GM12878 (cell line): ENCODE data around the gene KIF4B. TPM values are rescaled to one million over a fixed set of nuclear protein-coding genes. Genes with fewer than 3 reads are reported as not detected.

ENCODE experiments used
- ATAC-seq: fragments of 200-7000 bp; cut with Tn5 transposase; 3 replicates; pipeline ENCODE4 v1.9.1; 2020; ENCODE audit warnings: mild to moderate bottlenecking, moderate library complexity
- BruUV-seq: library from RNA; stranded (reverse); fragments of 400-500 nt; replicated peaks from 2 replicates; lab custom pipeline; 2021; lab: Mats Ljungman, UMichigan
- CTCF ChIA-PET: fragments of 300-600 bp; sonication (Branson Sonifier 250); formaldehyde crosslinking; extraction: SDS; loops from one replicate; lab custom pipeline; 2021; ENCODE audit warnings: inconsistent platforms; lab: Yijun Ruan, JAX
- POLR2A ChIA-PET: fragments of 350-600 bp; formaldehyde crosslinking; extraction: SDS; loops from one replicate; lab custom pipeline; 2021; ENCODE audit warnings: inconsistent platforms; lab: Charles Lee
- RAD21 ChIA-PET: fragments of 300-600 bp; sonication (Branson Sonifier 250); formaldehyde crosslinking; loops from one replicate; lab custom pipeline; 2023; ENCODE audit warnings: antibody characterized with exemption; ENCODE audit not compliant: unreplicated experiment; lab: Charles Lee
- SMC1A ChIA-PET: fragments of 300-600 bp; sonication (Branson Sonifier 250); formaldehyde crosslinking; loops from one replicate; lab custom pipeline; 2023; ENCODE audit not compliant: unreplicated experiment, uncharacterized antibody; lab: Charles Lee
- DNase-seq: peaks from one replicate; pipeline ENCODE4 v3.0.0-alpha.2; 2011; ENCODE audit warnings: low read depth, low spot score
- FAIRE-seq: peaks from 3 replicates; lab custom pipeline; 2011; peaks lifted over from hg19 to GRCh38; lab: Jason Lieb, UNC
- H2AFZ ChIP-seq: 2 replicates; pipeline ENCODE4 v1.6.0; 2011; ENCODE audit warnings: low read depth, low read length, control low read depth; ENCODE audit not compliant: control insufficient read depth
- H3K27ac ChIP-seq: 2 replicates; pipeline ENCODE4 v1.5.1; 2011; ENCODE audit warnings: control low read depth; ENCODE audit not compliant: control insufficient read depth, insufficient read depth
- H3K27me3 ChIP-seq, 2 experiments: replicated peaks in 1 of 2; 2 replicates each; pipeline versions ENCODE4 v1.6.0 to v1.6.1; 2011; ENCODE audit warnings: low read length in 1 of 2; ENCODE audit not compliant: control insufficient read depth in 2 of 2, insufficient read depth in 2 of 2
- H3K36me3 ChIP-seq, 2 experiments: 2 replicates each; pipeline ENCODE4 v1.5.1; 2011; ENCODE audit warnings: low read length in 1 of 2; ENCODE audit not compliant: control insufficient read depth in 2 of 2, insufficient read depth in 2 of 2
- H3K4me1 ChIP-seq: 2 replicates; pipeline ENCODE4 v1.6.1; 2011; ENCODE audit warnings: mild to moderate bottlenecking, low read length, moderate library complexity, mixed read lengths; ENCODE audit not compliant: control insufficient read depth, insufficient read depth
- H3K4me2 ChIP-seq: 2 replicates; pipeline ENCODE4 v1.6.0; 2011; ENCODE audit warnings: control low read depth; ENCODE audit not compliant: control insufficient read depth, insufficient read depth
- H3K4me3 ChIP-seq: fragments of 200-600 bp; sonication (generic); 2 replicates; pipeline ENCODE4 v1.5.1; 2016
- H3K79me2 ChIP-seq: 2 replicates; pipeline ENCODE4 v1.6.0; 2011; ENCODE audit warnings: low read length; ENCODE audit not compliant: control insufficient read depth, insufficient read depth
- H3K9ac ChIP-seq: 2 replicates; pipeline ENCODE4 v1.8.0; 2011; ENCODE audit warnings: low read length, control low read depth, mixed read lengths; ENCODE audit not compliant: control insufficient read depth, insufficient read depth
- H3K9me3 ChIP-seq: replicated peaks from 3 replicates; pipeline ENCODE4 v1.5.1; 2011; ENCODE audit warnings: mild to moderate bottlenecking, low read length; ENCODE audit not compliant: control insufficient read depth, insufficient read depth
- H4K20me1 ChIP-seq: 2 replicates; pipeline ENCODE4 v1.6.0; 2011; ENCODE audit not compliant: control insufficient read depth, insufficient read depth
- EP300 ChIP-seq, 2 experiments: fragments of 150-350 bp in 1 of 2; IDR thresholded peaks; 2 replicates each; pipeline ENCODE4 v1.6.1; 2011 to 2012; ENCODE audit warnings: low read depth in 2 of 2, low read length in 2 of 2, borderline replicate concordance in 1 of 2, improper control_type of control experiment in 1 of 2, inconsistent platforms in 1 of 2; ENCODE audit not compliant: control insufficient read depth in 1 of 2
- IRF4 ChIP-seq: IDR thresholded peaks from 2 replicates; pipeline ENCODE4 v1.6.1; 2011; ENCODE audit warnings: low read depth, low read length
- TARDBP ChIP-seq: IDR thresholded peaks from 2 replicates; pipeline ENCODE4 v1.6.1; 2016; ENCODE audit warnings: borderline replicate concordance
- TCF7 ChIP-seq: IDR thresholded peaks from 2 replicates; pipeline ENCODE4 v1.6.1; 2014; ENCODE audit warnings: antibody characterized with exemption, borderline replicate concordance
- WGBS: methylation state at CpG from one replicate; pipeline ENCODE4 v1.1.6; 2016; ENCODE audit warnings: low lambda C conversion rate; ENCODE audit not compliant: insufficient replicate concordance, insufficient coverage; ENCODE audit errors: missing lambda C conversion rate; 5-methylcytosine and 5-hydroxymethylcytosine counted together
- in situ Hi-C: fragments of 300-500 bp; cut with MboI; formaldehyde crosslinking; loops from 9 replicates; pipeline ENCODE4 v1.14.3; 2018; ENCODE audit warnings: mixed read lengths
- intact Hi-C: fragments of 100-400 bp; cut with micrococcal nuclease; formaldehyde crosslinking; loops from one replicate; pipeline ENCODE4 v1.14.2; 2022; ENCODE audit not compliant: unreplicated experiment
- polyA plus RNA-seq, 11 experiments: library from polyadenylated mRNA; depleted of rRNA in 4 of 11; unstranded in 6 of 11; stranded (reverse) in 5 of 11; fragments of >200 nt; fragmentation: Nextera tagmentation in 4 of 11; fragmentation: Illumina TruSeq in 1 of 11; extraction: Ambion mirVana in 4 of 11; extraction: Trizol in 1 of 11; gene quantifications; 1 replicate in 1 of 11; 2 replicates in 10 of 11; pipeline versions ENCODE4 v1.2.1 to v1.2.3, GENCODE V29; 2011 to 2016; ENCODE audit warnings: inconsistent platforms in 2 of 11, missing spikeins in 2 of 11, low read depth in 1 of 11
- total RNA-seq, 4 experiments: library from RNA; depleted of rRNA in 3 of 4; stranded (reverse); fragments of >200 nt in 3 of 4; fragmentation: Illumina TruSeq in 1 of 4; extraction: Trizol in 1 of 4; gene quantifications; 2 replicates each; pipeline versions ENCODE4 v1.2.1 to v1.2.3, GENCODE V29; 2013 to 2021
- TF ChIP-seq, protein P1 (sequence below): IDR thresholded peaks from 2 replicates; pipeline ENCODE4 v1.6.1; 2011; ENCODE audit warnings: low read depth, mild to moderate bottlenecking, low read length, moderate library complexity, borderline replicate concordance; ENCODE audit errors: extremely low read depth
- TF ChIP-seq, protein P2 (sequence below): IDR thresholded peaks from 2 replicates; pipeline ENCODE4 v1.6.1; 2012; ENCODE audit warnings: low read depth, low read length, improper control_type of control experiment

The KIF4B gene
- total and polyA plus RNA-seq, 10 of the 15 experiments (the other 5 are each of a cell fraction or from before 2014, with no cell fraction given) = 0.02 to 0.20 (median 0.05) TPM; not detected in 4

DNA sequence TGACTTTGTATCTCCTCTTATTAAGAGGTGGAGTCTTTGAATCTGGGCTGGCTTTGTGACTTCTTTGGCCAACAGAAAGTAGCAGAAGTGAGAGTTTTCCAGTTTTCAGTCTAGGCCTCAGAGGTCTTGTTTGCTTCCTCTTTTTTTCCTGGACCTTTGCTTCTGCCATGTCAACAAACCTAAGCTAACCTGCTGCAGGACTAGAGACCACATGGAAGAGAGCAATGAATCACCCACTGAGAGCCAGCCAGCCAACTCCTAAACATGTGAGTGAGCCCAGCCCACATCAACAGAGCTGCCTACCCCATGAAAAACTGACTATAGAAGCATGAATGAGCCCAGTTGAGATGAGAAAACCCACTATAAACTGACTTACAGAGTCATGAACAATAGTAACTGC is 42.8 kb upstream of the KIF4B start:
- Histone ChIP-seq H3K27me3 (no peaks in the 10 kb centered on the region), H3K79me2 (no peaks in the 10 kb centered on the region), H3K9ac (no peak overlapping the region), H3K4me3 (no peak overlapping the region), H3K4me1 (no peaks in the 10 kb centered on the region; the same call in 1 of the 2 replicates), H3K36me3 (peaks cover 4 to 11% of the 10 kb centered on the region in 2 experiments; a peak in 3 of 4 replicates), H3K4me2 (no peak overlapping the region), H4K20me1 (no peaks in the 10 kb centered on the region), H3K27ac (no peak overlapping the region), H2AFZ (no peak overlapping the region)
- CTCF ChIA-PET = interaction anchor here (0.7 to 2.3 kb wide), 3 partner anchors 14 to 403 kb away, joined by 3 to 9 read pairs (median 3); no protein-coding TSS in a partner anchor
- SMC1A ChIA-PET = no interaction called here
- in situ Hi-C loops = no loop called here
- RAD21 ChIA-PET = interaction anchor here (0.7 kb wide), 1 partner anchor 34 kb away, joined by 4 read pairs; no protein-coding TSS in a partner anchor
- FAIRE-seq (no peak), DNase-seq (no peak), ATAC-seq (no peak)
- POLR2A ChIA-PET = interaction anchor here (0.7 kb wide), 1 partner anchor 137 kb away, joined by 3 read pairs; no protein-coding TSS in a partner anchor
- TF ChIP-seq TCF7 = no peak
- no peak for TF ChIP-seq TARDBP
- TF ChIP-seq IRF4 = no peak
- TF ChIP-seq, all 136 proteins: peak for 0
- H3K9me3 ChIP-seq = no peaks in the 10 kb centered on the region; the same call in 2 of the 3 replicates
- BruUV-seq = no TSS peak
- intact Hi-C loops = loop anchor here (10.0 kb wide), 1 partner anchor 174 kb away; no protein-coding TSS in a partner anchor

DNA sequence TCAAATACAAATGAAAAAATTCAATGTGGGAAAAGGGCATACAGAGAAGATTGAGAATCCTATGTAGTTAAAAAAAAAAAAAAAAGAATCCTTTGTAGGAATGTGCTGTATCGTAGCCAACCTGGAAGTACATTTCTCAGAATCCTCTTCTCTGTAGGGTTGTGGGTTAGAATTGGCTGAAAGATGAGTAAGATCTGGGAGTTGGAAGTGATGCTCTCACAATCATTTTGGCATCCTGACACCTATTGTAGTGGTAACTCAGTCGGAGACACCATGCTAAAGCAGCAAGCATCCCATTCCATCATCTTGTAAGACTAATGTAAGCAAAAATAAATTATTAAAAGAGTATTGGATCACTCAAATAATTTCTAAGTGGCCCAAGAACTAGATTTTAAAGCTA is 42.1 kb upstream of the KIF4B start:
- Histone ChIP-seq H3K4me2 (no peak overlapping the region), H4K20me1 (no peaks in the 10 kb centered on the region), H2AFZ (no peak overlapping the region), H3K36me3 (peaks cover 2 to 11% of the 10 kb centered on the region in 2 experiments; a peak in 3 of 4 replicates), H3K9ac (no peak overlapping the region), H3K9me3 (no peaks in the 10 kb centered on the region; the same call in 2 of the 3 replicates), H3K4me3 (no peak overlapping the region), H3K79me2 (no peaks in the 10 kb centered on the region), H3K27ac (no peak overlapping the region), H3K4me1 (no peaks in the 10 kb centered on the region; the same call in 1 of the 2 replicates), H3K27me3 (no peaks in the 10 kb centered on the region)
- ChIA-PET RAD21 (interaction anchor here (0.7 to 1.6 kb wide), 2 partner anchors 34 to 58 kb away, joined by 4 to 5 read pairs; no protein-coding TSS in a partner anchor), CTCF (interaction anchor here (0.7 to 2.5 kb wide), 8 partner anchors 10 to 402 kb away, joined by 3 to 13 read pairs (median 4); no protein-coding TSS in a partner anchor), POLR2A (interaction anchor here (0.7 kb wide), 1 partner anchor 138 kb away, joined by 3 read pairs; no protein-coding TSS in a partner anchor), SMC1A (interaction anchor here (0.6 to 1.8 kb wide), 3 partner anchors 13 to 56 kb away, joined by 3 to 8 read pairs (median 4); no protein-coding TSS in a partner anchor)
- FAIRE-seq (no peak), DNase-seq (no peak), ATAC-seq (no peak)
- intact Hi-C loops (loop anchor here (10.0 kb wide), 1 partner anchor 173 kb away; no protein-coding TSS in a partner anchor), in situ Hi-C loops (no loop called here)
- 73% methylated on average over 2 of the region's 2 CpGs for WGBS
- no peak for TF ChIP-seq EP300 (IDR thresholded peaks at IDR 0.05; ENCODE audit: borderline replicate concordance in 1 of 2, control insufficient read depth in 1 of 2, low read depth in 2 of 2, low read length in 2 of 2)
- TF ChIP-seq, protein P1, sequence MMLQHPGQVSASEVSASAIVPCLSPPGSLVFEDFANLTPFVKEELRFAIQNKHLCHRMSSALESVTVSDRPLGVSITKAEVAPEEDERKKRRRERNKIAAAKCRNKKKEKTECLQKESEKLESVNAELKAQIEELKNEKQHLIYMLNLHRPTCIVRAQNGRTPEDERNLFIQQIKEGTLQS = no peak
- TF ChIP-seq, protein P2, sequence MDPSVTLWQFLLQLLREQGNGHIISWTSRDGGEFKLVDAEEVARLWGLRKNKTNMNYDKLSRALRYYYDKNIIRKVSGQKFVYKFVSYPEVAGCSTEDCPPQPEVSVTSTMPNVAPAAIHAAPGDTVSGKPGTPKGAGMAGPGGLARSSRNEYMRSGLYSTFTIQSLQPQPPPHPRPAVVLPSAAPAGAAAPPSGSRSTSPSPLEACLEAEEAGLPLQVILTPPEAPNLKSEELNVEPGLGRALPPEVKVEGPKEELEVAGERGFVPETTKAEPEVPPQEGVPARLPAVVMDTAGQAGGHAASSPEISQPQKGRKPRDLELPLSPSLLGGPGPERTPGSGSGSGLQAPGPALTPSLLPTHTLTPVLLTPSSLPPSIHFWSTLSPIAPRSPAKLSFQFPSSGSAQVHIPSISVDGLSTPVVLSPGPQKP = no peak
- no TSS peak for BruUV-seq
